ENCODE results near the gene SLC22A4. TPM values are rescaled to one million over a fixed set of nuclear protein-coding genes. Genes with fewer than 3 reads are reported as not detected.

SLC22A4 gene
- total RNA-seq, 3 donors from 2014 or later, result 2.7 to 13.4 (median 3.6) TPM

- ATAC-seq, result peak; percentile 5
- no peak for TF ChIP-seq CTCF (IDR thresholded peaks at IDR 0.05)
- peaks cover 3% of the 10 kb centered on the region for H3K4me1 ChIP-seq (ENCODE audit: low read depth)
- H3K9me3 ChIP-seq, result no peaks in the 10 kb centered on the region
- H3K4me3 ChIP-seq, result peak within 1 kb of the TSS; percentile 9
- intact Hi-C loops (cut with DNase I, micrococcal nuclease), result no loop called here
- H3K36me3 ChIP-seq (ENCODE audit: low read depth), result no peaks in the 10 kb centered on the region
- DNase-seq, result peak in 1 of 3 donors; percentile 17
Measured at GRCh38 chr5:132257131-132258101, 36.8 kb upstream of the SLC22A4 start, which contains the start of gene PDLIM4. Gene PDLIM4 (plus strand): TSS chr5:132257696. CDS start chr5:132257735, 39 bp downstream.

- DNase-seq (peak in 1 of 3 donors; percentile 12), ATAC-seq (peak; percentile 16)
- Histone ChIP-seq H3K36me3 (ENCODE audit: low read depth) (no peaks in the 10 kb centered on the region), H3K4me1 (ENCODE audit: low read depth) (peaks cover 3% of the 10 kb centered on the region), H3K9me3 (no peaks in the 10 kb centered on the region), H3K4me3 (peak overlapping the region; percentile 9)
- intact Hi-C loops (cut with DNase I, micrococcal nuclease), result no loop called here
- no peak for TF ChIP-seq CTCF (IDR thresholded peaks at IDR 0.05)
Measured at GRCh38 chr5:132258102-132259068, 35.8 kb upstream of the SLC22A4 start.

GRCh38 chr5:132259069-132259851 lies 34.9 kb upstream of the SLC22A4 start:
- no peak for TF ChIP-seq CTCF (IDR thresholded peaks at IDR 0.05)
- intact Hi-C loops (cut with DNase I, micrococcal nuclease), result no loop called here
- Histone ChIP-seq H3K36me3 (ENCODE audit: low read depth) (no peaks in the 10 kb centered on the region), H3K9me3 (no peaks in the 10 kb centered on the region), H3K4me1 (ENCODE audit: low read depth) (peaks cover 3% of the 10 kb centered on the region), H3K4me3 (no peak overlapping the region)
- ATAC-seq (peak; percentile 39), DNase-seq (peak in 2 of 3 donors; percentile 29 to 76)

GRCh38 chr5:132260051-132260450 lies 34.1 kb upstream of the SLC22A4 start:
- no peak for DNase-seq
- intact Hi-C loops (cut with DNase I, micrococcal nuclease), result no loop called here
- ATAC-seq, result no peak
- Histone ChIP-seq H3K4me3 (no peak overlapping the region), H3K9me3 (no peaks in the 10 kb centered on the region), H3K36me3 (ENCODE audit: low read depth) (no peaks in the 10 kb centered on the region), H3K4me1 (ENCODE audit: low read depth) (peaks cover 6% of the 10 kb centered on the region)
- TF ChIP-seq CTCF (IDR thresholded peaks at IDR 0.05), result no peak

All from mucosa of descending colon (tissue), 3 donors.